Stimulated activated CD4-positive, alpha-beta T cell treated with anti-CD3 and anti-CD28 coated beads, Interleukin-1b, Interleukin-23, amount 100 ng/mL, for 48 hours (primary cell): ENCODE data around the gene DDHD1.
A peak's percentile ranks its signal among the peaks of the same experiment; 100 is the strongest.
"Not testable (repeated sequence)": the region's sequence is repeated elsewhere in the genome, so short reads cannot be mapped to it uniquely, and the experiment has no call there.

Experiments
- DNase-seq: peaks from one replicate; pipeline ENCODE4 v3.0.0-alpha.2; 2020

Gene DDHD1

GRCh38 chr14:53151523-53152183 is 1.5 kb downstream of the DDHD1 start:
- peak; percentile 45 for DNase-seq

- no peak for DNase-seq
Observed at GRCh38 chr14:53149668-53150316, 3.3 kb downstream of the DDHD1 start.

GRCh38 chr14:53148671-53149070 is 4.5 kb downstream of the DDHD1 start:
- DNase-seq: no peak

- DNase-seq: no peak
Observed at GRCh38 chr14:53147893-53148292, 5.2 kb downstream of the DDHD1 start.

GRCh38 chr14:53147208-53147607 is 5.9 kb downstream of the DDHD1 start:
- no peak for DNase-seq

GRCh38 chr14:53146739-53147138 is 6.4 kb downstream of the DDHD1 start:
- DNase-seq: no peak

GRCh38 chr14:53144244-53144643 is 8.9 kb downstream of the DDHD1 start:
- no peak for DNase-seq

- no peak for DNase-seq
Observed at GRCh38 chr14:53140585-53140984, 12.5 kb downstream of the DDHD1 start.

GRCh38 chr14:53137568-53138203 is 15.4 kb downstream of the DDHD1 start:
- DNase-seq: no peak

GRCh38 chr14:53130491-53130890 is 22.6 kb downstream of the DDHD1 start:
- not testable (repeated sequence) for DNase-seq

GRCh38 chr14:53128303-53129028 is 24.7 kb downstream of the DDHD1 start:
- no peak for DNase-seq

- DNase-seq: no peak
Observed at GRCh38 chr14:53127832-53128231, 25.3 kb downstream of the DDHD1 start.

- no peak for DNase-seq
Observed at GRCh38 chr14:53127151-53127550, 26.0 kb downstream of the DDHD1 start.

- DNase-seq: no peak
Observed at GRCh38 chr14:53126731-53127130, 26.4 kb downstream of the DDHD1 start.

- DNase-seq: no peak
Observed at GRCh38 chr14:53124786-53125185, 28.3 kb downstream of the DDHD1 start.

GRCh38 chr14:53121419-53121818 is 31.7 kb downstream of the DDHD1 start:
- DNase-seq: not testable (repeated sequence)

GRCh38 chr14:53117479-53117878 is 35.6 kb downstream of the DDHD1 start:
- not testable (repeated sequence) for DNase-seq

GRCh38 chr14:53113989-53114388 is 39.1 kb downstream of the DDHD1 start:
- DNase-seq: no peak

GRCh38 chr14:53110096-53110495 is 43.0 kb downstream of the DDHD1 start:
- DNase-seq: no peak

- peak; percentile 48 for DNase-seq
Observed at GRCh38 chr14:53109105-53110041, 43.8 kb downstream of the DDHD1 start.

GRCh38 chr14:53108292-53109104 is 44.6 kb downstream of the DDHD1 start:
- no peak for DNase-seq
